Stimulated activated CD4-positive, alpha-beta T cell treated with anti-CD3 and anti-CD28 coated beads, TNF-alpha, amount 100 ng/mL, for 24 hours (primary cell): ENCODE data around the gene CASK.
A peak's percentile ranks its signal among the peaks of the same experiment; 100 is the strongest.

Experiments
- DNase-seq, 3 experiments: peaks; one replicate each; pipeline ENCODE4 v3.0.0-alpha.2; 2020; ENCODE audit warnings: low read depth in 3 of 3

Gene CASK

GRCh38 chrX:41923211-41923977, at the start of gene CASK:
CASK (minus strand) TSS chrX:41923554; CDS start chrX:41922988, 566 bp downstream.
- DNase-seq, result peak; percentile 79 to 86 (median 82)

GRCh38 chrX:41971346-41971745, 48.0 kb upstream of the CASK start:
- no peak for DNase-seq

GRCh38 chrX:41970419-41970818, 47.1 kb upstream of the CASK start:
- no peak for DNase-seq

- DNase-seq, result no peak
These were observed 40.0 kb upstream of the CASK start for GRCh38 chrX:41963348-41963747.

GRCh38 chrX:41960142-41960541, 36.8 kb upstream of the CASK start:
- no peak for DNase-seq

- no peak for DNase-seq
These were observed 35.5 kb upstream of the CASK start for GRCh38 chrX:41958861-41959260.

- DNase-seq, result no peak
These were observed 32.7 kb upstream of the CASK start for GRCh38 chrX:41956027-41956426.

GRCh38 chrX:41952102-41952501, 28.7 kb upstream of the CASK start:
- DNase-seq, result no peak

- DNase-seq, result no peak
These were observed 23.7 kb upstream of the CASK start for GRCh38 chrX:41946989-41947612.

GRCh38 chrX:41946235-41946634, 22.9 kb upstream of the CASK start:
- no peak for DNase-seq

GRCh38 chrX:41935832-41936231, 12.5 kb upstream of the CASK start:
- DNase-seq, result no peak

GRCh38 chrX:41933546-41933945, 10.2 kb upstream of the CASK start:
- DNase-seq, result no peak

GRCh38 chrX:41932885-41933284, 9.5 kb upstream of the CASK start:
- DNase-seq, result no peak

- no peak for DNase-seq
These were observed 8.2 kb upstream of the CASK start for GRCh38 chrX:41931591-41931990.

GRCh38 chrX:41923978-41924683, 777 bp upstream of the CASK start:
- DNase-seq, result no peak

- no peak for DNase-seq
These were observed 763 bp downstream of the CASK start for GRCh38 chrX:41922431-41923151.

- DNase-seq, result peak in 1 of 3 experiments; percentile 26
These were observed 1.6 kb downstream of the CASK start for GRCh38 chrX:41921492-41922430.

- DNase-seq, result no peak
These were observed 3.5 kb downstream of the CASK start for GRCh38 chrX:41919870-41920269.

GRCh38 chrX:41917517-41917916, 5.8 kb downstream of the CASK start:
- DNase-seq, result no peak

- DNase-seq, result no peak
These were observed 9.9 kb downstream of the CASK start for GRCh38 chrX:41913476-41913875.

GRCh38 chrX:41912923-41913322, 10.4 kb downstream of the CASK start:
- no peak for DNase-seq
